H1 (cell line): ENCODE results near the gene ANAPC1. TPM values are rescaled to one million over a fixed set of nuclear protein-coding genes. Genes with fewer than 3 reads are reported as not detected.

Experiments
- CTCF ChIA-PET: fragments of 300-600 bp; sonication (Branson Sonifier 250); formaldehyde crosslinking; loops from one replicate; lab custom pipeline; 2021; ENCODE audit not compliant: partially characterized antibody; lab: Charles Lee
- POLR2A ChIA-PET: fragments of 300-600 bp; sonication (Branson Sonifier 250); formaldehyde crosslinking; loops from one replicate; lab custom pipeline; 2021; ENCODE audit warnings: inconsistent platforms; ENCODE audit not compliant: partially characterized antibody; lab: Charles Lee
- DNase-seq, 2 experiments: peaks; one replicate each; pipeline versions ENCODE4 v3.0.0 to v3.0.0-alpha.2; 2010 to 2022; ENCODE audit warnings: low spot score in 2 of 2, low read depth in 1 of 2, mixed read lengths in 1 of 2
- FAIRE-seq: peaks from 2 replicates; lab custom pipeline; 2011; peaks lifted over from hg19 to GRCh38; lab: Jason Lieb, UNC
- H2AFZ ChIP-seq: 2 replicates; pipeline ENCODE4 v1.8.1; 2012; ENCODE audit warnings: low read length, inconsistent platforms
- H2AK5ac ChIP-seq: 2 replicates; pipeline ENCODE4 v1.6.1; 2013; ENCODE audit warnings: low read depth, low read length
- H2BK120ac ChIP-seq: replicated peaks from 2 replicates; pipeline ENCODE3; 2013; ENCODE audit warnings: low read depth, low read length, inconsistent platforms
- H2BK12ac ChIP-seq: 2 replicates; pipeline ENCODE4 v1.6.1; 2013; ENCODE audit warnings: low read depth, low read length
- H2BK15ac ChIP-seq: 2 replicates; pipeline ENCODE4 v1.6.1; 2013; ENCODE audit warnings: low read length
- H2BK20ac ChIP-seq: 2 replicates; pipeline ENCODE4 v1.6.1; 2013; ENCODE audit warnings: low read length
- H2BK5ac ChIP-seq: 2 replicates; pipeline ENCODE4 v1.6.1; 2013; ENCODE audit warnings: low read depth, low read length
- H3K14ac ChIP-seq: 2 replicates; pipeline ENCODE4 v1.6.1; 2013; ENCODE audit warnings: inconsistent platforms; ENCODE audit not compliant: insufficient read length
- H3K18ac ChIP-seq: 2 replicates; pipeline ENCODE4 v1.6.1; 2013; ENCODE audit warnings: low read length; ENCODE audit errors: extremely low read depth
- H3K23ac ChIP-seq: 2 replicates; pipeline ENCODE4 v1.6.1; 2013; ENCODE audit warnings: inconsistent platforms; ENCODE audit not compliant: insufficient read length
- H3K23me2 ChIP-seq: 2 replicates; pipeline ENCODE4 v1.6.1; 2013; ENCODE audit warnings: low read depth, low read length
- H3K27ac ChIP-seq: 2 replicates; pipeline ENCODE4 v1.6.1; 2011; ENCODE audit warnings: low read depth, low read length, inconsistent platforms
- H3K27me3 ChIP-seq, 4 experiments: replicated peaks in 1 of 4; 1 replicate in 1 of 4; 2 replicates in 3 of 4; pipeline versions ENCODE4 v1.6.1 to v1.8.1; 2011 to 2013; ENCODE audit warnings: low read length in 3 of 4, mild to moderate bottlenecking in 3 of 4, inconsistent platforms in 2 of 4, mixed read lengths in 2 of 4, moderate library complexity in 1 of 4; ENCODE audit not compliant: control insufficient read depth in 3 of 4, insufficient read depth in 3 of 4; ENCODE audit errors: extremely low read depth in 1 of 4
- H3K36me3 ChIP-seq, 4 experiments: 2 replicates each; pipeline versions ENCODE4 v1.6.1 to v1.8.1; 2011 to 2013; ENCODE audit warnings: mild to moderate bottlenecking in 4 of 4, low read length in 3 of 4, moderate library complexity in 2 of 4, control low read depth in 1 of 4, inconsistent platforms in 1 of 4; ENCODE audit not compliant: insufficient read depth in 4 of 4, control insufficient read depth in 2 of 4
- H3K4ac ChIP-seq: replicated peaks from 2 replicates; pipeline ENCODE3; 2013; ENCODE audit warnings: low read length, low read depth, mixed read lengths, inconsistent platforms; ENCODE audit not compliant: insufficient read length
- H3K4me1 ChIP-seq, 4 experiments: replicated peaks in 1 of 4; 1 replicate in 1 of 4; 2 replicates in 3 of 4; pipeline versions ENCODE4 v1.6.1 to v1.8.1; 2011 to 2013; ENCODE audit warnings: low read length in 3 of 4, inconsistent platforms in 2 of 4, mixed read lengths in 1 of 4; ENCODE audit not compliant: insufficient read depth in 4 of 4, control insufficient read depth in 3 of 4
- H3K4me2 ChIP-seq, 2 experiments: 2 replicates each; pipeline versions ENCODE4 v1.6.1 to v1.8.1; 2011 to 2013; ENCODE audit warnings: low read depth in 2 of 2, low read length in 2 of 2, control low read depth in 1 of 2, inconsistent platforms in 1 of 2, mild to moderate bottlenecking in 1 of 2; ENCODE audit not compliant: insufficient read depth in 1 of 2
- H3K4me3 ChIP-seq, 4 experiments: fragments of 200-600, 300-600 bp in 1 of 4; sonication (generic), shearing (Covaris generic), sonication (Bioruptor Twin) in 1 of 4; 2 replicates each; pipeline versions ENCODE4 v1.5.1 to v1.8.1; 2011 to 2016; ENCODE audit warnings: low read length in 4 of 4, low read depth in 3 of 4, control low read depth in 2 of 4, inconsistent platforms in 2 of 4, mild to moderate bottlenecking in 2 of 4, mixed read lengths in 1 of 4, moderate library complexity in 1 of 4; ENCODE audit not compliant: insufficient read depth in 2 of 4; ENCODE audit errors: extremely low read depth in 1 of 4
- H3K56ac ChIP-seq: replicated peaks from 2 replicates; pipeline ENCODE3; 2013; ENCODE audit warnings: low read depth, mild to moderate bottlenecking, mixed read lengths, low read length, inconsistent platforms; ENCODE audit not compliant: insufficient read length
- H3K79me1 ChIP-seq: 2 replicates; pipeline ENCODE4 v1.6.1; 2013; ENCODE audit warnings: low read depth, low read length, control low read depth
- H3K79me2 ChIP-seq, 2 experiments: 2 replicates each; pipeline versions ENCODE4 v1.6.1 to v1.8.1; 2012 to 2013; ENCODE audit warnings: low read length in 2 of 2, mild to moderate bottlenecking in 2 of 2, inconsistent platforms in 1 of 2; ENCODE audit not compliant: insufficient read depth in 2 of 2, control insufficient read depth in 1 of 2
- H3K9ac ChIP-seq, 4 experiments: replicated peaks in 1 of 4; 1 replicate in 1 of 4; 2 replicates in 3 of 4; pipeline versions ENCODE4 v1.6.1 to v1.8.1; 2011 to 2013; ENCODE audit warnings: low read depth in 3 of 4, low read length in 3 of 4, control low read depth in 2 of 4, mild to moderate bottlenecking in 2 of 4, moderate library complexity in 2 of 4, inconsistent platforms in 1 of 4; ENCODE audit errors: extremely low read depth in 1 of 4
- H3K9me3 ChIP-seq, 2 experiments: 2 replicates each; pipeline versions ENCODE4 v1.6.1 to v1.8.1; 2012 to 2013; ENCODE audit warnings: mild to moderate bottlenecking in 2 of 2, moderate library complexity in 2 of 2, control low read depth in 1 of 2, inconsistent platforms in 1 of 2, low read depth in 1 of 2, low read length in 1 of 2, mixed read lengths in 1 of 2; ENCODE audit not compliant: insufficient read depth in 2 of 2
- H4K20me1 ChIP-seq, 2 experiments: replicated peaks in 1 of 2; 2 replicates each; pipeline versions ENCODE3 to v1.8.1; 2011 to 2013; ENCODE audit warnings: inconsistent platforms in 2 of 2, low read length in 2 of 2, mild to moderate bottlenecking in 1 of 2; ENCODE audit not compliant: insufficient read depth in 2 of 2, control insufficient read depth in 1 of 2
- H4K5ac ChIP-seq: 2 replicates; pipeline ENCODE4 v1.6.1; 2013; ENCODE audit warnings: low read length, low read depth, mixed read lengths, inconsistent platforms; ENCODE audit not compliant: insufficient read length
- H4K8ac ChIP-seq: 2 replicates; pipeline ENCODE4 v1.8.0; 2013; ENCODE audit warnings: mild to moderate bottlenecking, moderate library complexity, low read length, inconsistent platforms; ENCODE audit not compliant: insufficient read depth; ENCODE audit errors: extremely low read depth
- H4K91ac ChIP-seq: replicated peaks from 2 replicates; pipeline ENCODE3; 2013; ENCODE audit warnings: low read length, mixed read lengths, inconsistent platforms; ENCODE audit not compliant: insufficient read length
- BCL11A ChIP-seq, 2 experiments: IDR thresholded peaks; one replicate each; pipeline ENCODE4 v1.6.1; 2011; ENCODE audit warnings: low read depth in 2 of 2, low read length in 2 of 2, mild to moderate bottlenecking in 2 of 2
- BRCA1 ChIP-seq: IDR thresholded peaks from 2 replicates; pipeline ENCODE4 v1.6.1; 2012; ENCODE audit warnings: low read depth, low read length, improper control_type of control experiment
- EP300 ChIP-seq, 2 experiments: IDR thresholded peaks; 1 replicate in 1 of 2; 2 replicates in 1 of 2; pipeline ENCODE4 v1.6.1; 2011 to 2012; ENCODE audit warnings: low read depth in 2 of 2, low read length in 2 of 2, mild to moderate bottlenecking in 2 of 2, borderline replicate concordance in 1 of 2, inconsistent platforms in 1 of 2, moderate library complexity in 1 of 2
- EZH2 ChIP-seq: fragments of 200-600 bp; sonication (generic); IDR thresholded peaks from 2 replicates; pipeline ENCODE4 v1.7.1; 2012; ENCODE audit warnings: low read depth, mild to moderate bottlenecking, moderate library complexity, low read length, inconsistent platforms; ENCODE audit not compliant: severe bottlenecking
- FOSL1 ChIP-seq: IDR thresholded peaks from 2 replicates; pipeline ENCODE4 v1.6.1; 2011; ENCODE audit warnings: mild to moderate bottlenecking, low read depth, low read length, moderate library complexity; ENCODE audit not compliant: insufficient read depth
- GABPA ChIP-seq: IDR thresholded peaks from 2 replicates; pipeline ENCODE4 v1.6.1; 2011; ENCODE audit warnings: mild to moderate bottlenecking, low read length, moderate library complexity, borderline replicate concordance; ENCODE audit not compliant: insufficient read depth
- GTF2F1 ChIP-seq: IDR thresholded peaks from 2 replicates; pipeline ENCODE4 v1.6.1; 2012; ENCODE audit warnings: low read depth, low read length, improper control_type of control experiment, borderline replicate concordance
- RBBP5 ChIP-seq: IDR thresholded peaks from 2 replicates; pipeline ENCODE4 v1.7.1; 2012; ENCODE audit warnings: low read depth, mild to moderate bottlenecking, inconsistent platforms, low read length, moderate library complexity, borderline replicate concordance
- WGBS, 2 experiments: shearing (Covaris generic) in 1 of 2; methylation state at CpG; one replicate each; pipeline versions ENCODE4 v1.1.6 to v1.1.7; 2013 to 2015; ENCODE audit warnings: low lambda C conversion rate in 2 of 2, mixed read lengths in 2 of 2, inconsistent platforms in 1 of 2, low coverage in 1 of 2, missing lambda C conversion rate in 1 of 2; ENCODE audit not compliant: insufficient replicate concordance in 2 of 2, insufficient coverage in 1 of 2, insufficient read length in 1 of 2; ENCODE audit errors: extremely low coverage in 1 of 2, missing lambda C conversion rate in 1 of 2; 5-methylcytosine and 5-hydroxymethylcytosine counted together
- polyA plus RNA-seq, 7 experiments: library from polyadenylated mRNA; depleted of rRNA in 3 of 7; stranded (reverse) in 5 of 7; unstranded in 2 of 7; fragments of >200 nt in 5 of 7; fragments of 200-250 nt in 2 of 7; gene quantifications; 1 replicate in 5 of 7; 2 replicates in 1 of 7; 4 replicates in 1 of 7; pipeline versions ENCODE4 v1.2.1 to v1.2.3, GENCODE V29; 2011 to 2013; ENCODE audit warnings: missing spikeins in 2 of 7, mixed read lengths in 2 of 7
- total RNA-seq: library from RNA; stranded (reverse); fragmentation: NEBNext Ultra II Directional; extraction: Animal tissue kit (Norgen Biotek cat#: 25700); gene quantifications from 2 replicates; pipeline ENCODE4 v1.2.1, GENCODE V29; 2021

ANAPC1 gene
- total and polyA plus RNA-seq, 2 of the 8 experiments (the other 6 are each of a cell fraction or from before 2014, with no cell fraction given), result 46.6 to 107 TPM

GRCh38 chr2:111923276-111923804 lies 39.3 kb upstream of the ANAPC1 start:
- Histone ChIP-seq H3K79me1 (no peaks in the 10 kb centered on the region), H2AFZ (no peak overlapping the region), H3K4me3 (no peak overlapping the region), H2BK5ac (no peak overlapping the region), H4K5ac (no peak overlapping the region), H3K4me1 (no peaks in the 10 kb centered on the region), H3K23me2 (no peaks in the 10 kb centered on the region), H3K79me2 (no peaks in the 10 kb centered on the region), H3K36me3 (no peaks in the 10 kb centered on the region), H3K9me3 (no peaks in the 10 kb centered on the region), H3K4ac (no peak overlapping the region), H2BK12ac (no peak overlapping the region), H3K27me3 (no peaks in the 10 kb centered on the region), H3K14ac (no peak overlapping the region), H4K20me1 (no peaks in the 10 kb centered on the region), H2AK5ac (no peak overlapping the region), H4K91ac (no peak overlapping the region), H2BK15ac (no peak overlapping the region), H3K56ac (no peak overlapping the region), H3K27ac (no peak overlapping the region), H3K23ac (no peak overlapping the region), H4K8ac (no peak overlapping the region), H2BK120ac (no peak overlapping the region), H2BK20ac (no peak overlapping the region), H3K18ac (no peak overlapping the region), H3K9ac (no peak overlapping the region), H3K4me2 (no peak overlapping the region)
- CTCF ChIA-PET, result interaction anchor here (2.1 to 2.3 kb wide), 2 partner anchors 8 to 23 kb away, joined by 5 to 8 read pairs; no protein-coding TSS in a partner anchor
- POLR2A ChIA-PET, result no interaction called here
- 67% methylated on average over 4 of the region's 4 CpGs; no CpG with 5 or more reads in 1 of the 2 experiments for WGBS, 2 experiments
- no peak for DNase-seq
- no peak for FAIRE-seq
- TF ChIP-seq GABPA, result no peak
- TF ChIP-seq RBBP5, result no peak
- TF ChIP-seq EZH2, result no peak
- TF ChIP-seq GTF2F1, result no peak
- TF ChIP-seq FOSL1, result no peak
- no peak for TF ChIP-seq EP300 (IDR thresholded peaks at IDR 0.05; ENCODE audit: borderline replicate concordance in 1 of 2, low read depth in 2 of 2, low read length in 2 of 2)
- TF ChIP-seq BRCA1, result no peak
- no peak for TF ChIP-seq BCL11A (IDR thresholded peaks at IDR 0.05; ENCODE audit: low read depth in 2 of 2, low read length in 2 of 2)
